ENCODE results near the gene EHF.

EHF gene

GRCh38 chr11:34594603-34595002, 26.3 kb upstream of the EHF start:
- Mint-ChIP-seq H3K36me3 (peaks cover 9% of the 10 kb centered on the region), H3K4me3 (no peak overlapping the region), H3K9me3 (ENCODE audit: low read depth) (peaks cover 13% of the 10 kb centered on the region), H3K27me3 (peaks cover 26% of the 10 kb centered on the region), H3K4me1 (ENCODE audit: low read depth) (peaks cover 1% of the 10 kb centered on the region), H3K27ac (no peak overlapping the region)

DNA sequence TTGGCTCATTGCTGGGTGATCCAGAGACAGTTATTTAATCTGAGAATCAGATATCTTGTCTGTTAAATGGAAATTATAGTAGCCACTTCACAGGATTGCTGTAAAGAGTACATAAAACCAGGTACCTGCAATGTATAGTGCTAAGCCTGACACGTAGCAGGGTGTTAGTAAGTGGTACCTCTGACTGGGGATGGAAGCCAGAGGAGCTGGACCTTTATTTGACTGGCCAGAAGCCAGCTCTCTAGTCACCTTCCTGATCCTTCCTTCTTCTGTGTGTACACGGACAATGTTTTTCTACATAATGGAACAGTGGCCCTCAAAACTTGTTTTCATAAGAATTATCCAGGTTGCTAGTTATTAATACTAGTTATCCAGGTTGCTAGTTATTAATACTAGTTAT, 25.5 kb upstream of the EHF start:
- Mint-ChIP-seq H3K36me3 (peaks cover 9% of the 10 kb centered on the region), H3K9me3 (ENCODE audit: low read depth) (peaks cover 13% of the 10 kb centered on the region), H3K4me3 (no peak overlapping the region), H3K27me3 (peaks cover 23% of the 10 kb centered on the region), H3K4me1 (ENCODE audit: low read depth) (peaks cover 7% of the 10 kb centered on the region), H3K27ac (no peak overlapping the region)

DNA sequence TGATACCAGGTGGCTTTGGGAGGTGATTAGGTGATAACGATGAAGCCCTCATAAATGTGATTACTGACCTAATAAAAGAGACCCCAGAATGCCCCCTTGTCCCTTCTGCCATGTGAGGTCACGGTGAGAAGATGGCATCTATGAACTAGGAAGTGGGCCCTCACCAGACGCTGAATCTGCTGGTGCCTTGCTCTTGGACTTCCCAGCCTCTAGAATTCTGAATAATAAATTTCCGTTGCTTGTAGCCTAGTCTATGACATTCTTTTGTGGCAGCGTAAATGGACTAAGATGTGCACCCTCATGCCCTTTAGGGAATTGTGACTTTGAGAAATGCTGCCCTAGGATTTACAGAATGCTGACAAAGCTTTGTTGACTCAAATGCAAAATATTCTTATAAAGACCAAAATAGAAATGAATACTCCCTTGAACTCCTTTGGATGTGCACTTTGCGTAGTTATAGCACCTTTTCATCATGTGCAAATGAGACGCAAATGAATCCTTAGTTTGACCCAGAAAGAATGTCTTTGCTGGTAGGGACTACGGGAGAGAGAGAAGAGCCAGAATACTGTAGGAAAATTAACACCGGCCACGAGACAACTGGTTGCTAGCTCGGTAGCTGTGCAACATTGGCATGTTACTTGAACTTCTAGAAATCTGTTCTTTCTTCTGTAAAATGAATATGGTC, 24.8 kb upstream of the EHF start:
- peaks cover 23% of the 10 kb centered on the region for H3K27me3 Mint-ChIP-seq
- H3K4me1 Mint-ChIP-seq (ENCODE audit: low read depth), result peaks cover 8% of the 10 kb centered on the region
- peaks cover 13% of the 10 kb centered on the region for H3K9me3 Mint-ChIP-seq (ENCODE audit: low read depth)
- no peak overlapping the region for H3K27ac Mint-ChIP-seq
- H3K4me3 Mint-ChIP-seq, result no peak overlapping the region
- peaks cover 9% of the 10 kb centered on the region for H3K36me3 Mint-ChIP-seq

- Mint-ChIP-seq H3K36me3 (no peaks in the 10 kb centered on the region), H3K27ac (no peak overlapping the region), H3K4me1 (ENCODE audit: low read depth) (peaks cover 8% of the 10 kb centered on the region), H3K9me3 (ENCODE audit: low read depth) (no peaks in the 10 kb centered on the region), H3K27me3 (peaks cover 5% of the 10 kb centered on the region), H3K4me3 (no peak overlapping the region)
These were observed 21.4 kb upstream of the EHF start for GRCh38 chr11:34599406-34599945.

GRCh38 chr11:34600339-34601084, 20.4 kb upstream of the EHF start:
- peaks cover 8% of the 10 kb centered on the region for H3K4me1 Mint-ChIP-seq (ENCODE audit: low read depth)
- H3K9me3 Mint-ChIP-seq (ENCODE audit: low read depth), result no peaks in the 10 kb centered on the region
- H3K27me3 Mint-ChIP-seq, result peaks cover 5% of the 10 kb centered on the region
- no peak overlapping the region for H3K4me3 Mint-ChIP-seq
- no peaks in the 10 kb centered on the region for H3K36me3 Mint-ChIP-seq
- H3K27ac Mint-ChIP-seq, result no peak overlapping the region

DNA sequence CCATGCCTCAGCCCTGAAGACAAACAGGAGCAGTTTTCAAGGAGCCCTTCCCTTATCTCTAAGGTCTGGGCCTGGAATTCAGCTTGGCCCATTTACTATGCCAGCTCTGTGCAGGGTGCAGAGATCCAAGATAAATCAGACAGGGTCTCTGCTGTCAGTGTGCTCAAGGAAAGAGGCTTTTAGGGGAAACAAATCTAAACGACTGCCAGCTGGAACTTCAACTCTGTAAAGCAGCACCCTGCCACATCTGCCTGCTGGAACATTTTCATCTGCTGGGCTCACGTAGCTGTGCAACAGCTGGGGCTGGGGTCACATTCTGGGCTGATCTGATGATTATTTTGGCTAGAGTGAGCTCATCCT, 19.8 kb upstream of the EHF start:
- Mint-ChIP-seq H3K36me3 (no peaks in the 10 kb centered on the region), H3K27me3 (peaks cover 5% of the 10 kb centered on the region), H3K4me1 (ENCODE audit: low read depth) (peaks cover 8% of the 10 kb centered on the region), H3K4me3 (no peak overlapping the region), H3K27ac (no peak overlapping the region), H3K9me3 (ENCODE audit: low read depth) (no peaks in the 10 kb centered on the region)

GRCh38 chr11:34601609-34602008, 19.3 kb upstream of the EHF start:
- H3K4me1 Mint-ChIP-seq (ENCODE audit: low read depth), result peaks cover 8% of the 10 kb centered on the region
- H3K4me3 Mint-ChIP-seq, result no peak overlapping the region
- no peak overlapping the region for H3K27ac Mint-ChIP-seq
- H3K9me3 Mint-ChIP-seq (ENCODE audit: low read depth), result no peaks in the 10 kb centered on the region
- H3K36me3 Mint-ChIP-seq, result no peaks in the 10 kb centered on the region
- H3K27me3 Mint-ChIP-seq, result peaks cover 3% of the 10 kb centered on the region

- Mint-ChIP-seq H3K9me3 (ENCODE audit: low read depth) (no peaks in the 10 kb centered on the region), H3K27me3 (peaks cover 2% of the 10 kb centered on the region), H3K4me1 (ENCODE audit: low read depth) (peaks cover 8% of the 10 kb centered on the region), H3K27ac (no peak overlapping the region), H3K36me3 (no peaks in the 10 kb centered on the region), H3K4me3 (no peak overlapping the region)
These were observed 18.6 kb upstream of the EHF start for GRCh38 chr11:34602245-34602644.

DNA sequence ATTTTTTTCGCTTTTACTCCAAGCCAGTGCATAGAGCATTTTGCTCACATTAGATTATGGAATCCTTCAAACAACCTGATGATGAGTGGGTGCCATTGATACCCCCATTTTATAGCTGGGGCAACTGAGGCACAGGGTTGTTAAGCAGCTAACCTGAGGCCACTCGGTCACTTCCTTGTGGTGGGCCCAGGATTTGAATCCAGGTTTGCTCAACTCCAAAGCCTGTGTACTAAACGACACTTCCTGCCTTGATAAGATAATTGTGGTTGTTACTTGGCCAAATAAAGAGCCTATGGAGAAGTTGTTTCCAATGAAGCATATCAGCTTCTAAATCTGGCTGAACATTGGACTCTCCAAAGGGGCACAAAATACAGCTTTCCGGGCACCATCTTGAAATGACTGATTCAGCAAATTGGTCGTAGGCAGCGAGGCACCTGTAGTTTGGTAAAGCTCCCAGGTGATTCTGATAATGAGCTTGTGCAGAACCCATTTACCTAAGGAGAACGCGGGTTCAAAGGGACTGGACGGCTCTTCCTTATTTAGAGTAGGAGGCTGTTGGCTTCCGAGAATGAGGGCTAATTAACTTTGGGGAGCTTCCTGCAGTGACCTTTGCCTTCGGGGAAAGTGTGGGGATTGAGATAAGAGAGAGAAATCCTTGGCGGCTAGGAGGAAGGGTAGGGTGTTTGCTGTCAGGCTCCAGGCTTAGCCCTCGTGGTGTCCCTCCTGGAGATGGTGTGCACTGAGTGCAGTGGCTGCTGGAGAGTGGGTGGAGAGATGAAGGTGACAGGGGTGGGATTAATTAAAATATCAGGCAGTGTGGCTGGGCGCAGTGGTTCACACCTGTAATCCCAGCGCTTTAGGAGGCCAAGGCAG, 17.5 kb upstream of the EHF start:
- no peaks in the 10 kb centered on the region for H3K9me3 Mint-ChIP-seq (ENCODE audit: low read depth)
- peaks cover 2% of the 10 kb centered on the region for H3K27me3 Mint-ChIP-seq
- H3K4me1 Mint-ChIP-seq (ENCODE audit: low read depth), result peaks cover 8% of the 10 kb centered on the region
- no peaks in the 10 kb centered on the region for H3K36me3 Mint-ChIP-seq
- H3K4me3 Mint-ChIP-seq, result no peak overlapping the region
- no peak overlapping the region for H3K27ac Mint-ChIP-seq

- Mint-ChIP-seq H3K4me1 (ENCODE audit: low read depth) (peaks cover 8% of the 10 kb centered on the region), H3K27ac (no peak overlapping the region), H3K4me3 (no peak overlapping the region), H3K36me3 (no peaks in the 10 kb centered on the region), H3K27me3 (peaks cover 2% of the 10 kb centered on the region), H3K9me3 (ENCODE audit: low read depth) (no peaks in the 10 kb centered on the region)
These were observed 16.7 kb upstream of the EHF start for GRCh38 chr11:34604145-34604544.

DNA sequence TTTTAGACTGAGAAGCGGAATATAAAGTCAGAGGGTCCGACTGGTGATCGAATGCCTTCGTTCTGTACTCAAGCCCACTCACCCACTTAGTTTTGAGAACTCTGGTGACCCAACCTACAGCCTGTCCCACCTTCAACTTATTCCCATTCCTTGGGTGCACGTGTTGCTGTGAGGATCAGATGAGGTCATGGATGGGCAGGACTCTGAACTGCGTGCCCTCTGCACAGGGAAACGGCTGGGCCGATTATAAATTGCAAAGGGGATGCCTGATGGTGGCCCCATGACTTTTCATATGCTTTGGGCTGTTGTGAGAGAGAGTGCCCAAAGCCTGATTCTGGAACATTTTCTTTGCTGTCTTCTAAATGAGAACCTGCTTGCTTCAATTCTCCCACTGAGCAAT, 16.0 kb upstream of the EHF start:
- Mint-ChIP-seq H3K9me3 (ENCODE audit: low read depth) (no peaks in the 10 kb centered on the region), H3K27ac (no peak overlapping the region), H3K4me3 (no peak overlapping the region), H3K4me1 (ENCODE audit: low read depth) (peaks cover 4% of the 10 kb centered on the region), H3K27me3 (peaks cover 2% of the 10 kb centered on the region), H3K36me3 (no peaks in the 10 kb centered on the region)

DNA sequence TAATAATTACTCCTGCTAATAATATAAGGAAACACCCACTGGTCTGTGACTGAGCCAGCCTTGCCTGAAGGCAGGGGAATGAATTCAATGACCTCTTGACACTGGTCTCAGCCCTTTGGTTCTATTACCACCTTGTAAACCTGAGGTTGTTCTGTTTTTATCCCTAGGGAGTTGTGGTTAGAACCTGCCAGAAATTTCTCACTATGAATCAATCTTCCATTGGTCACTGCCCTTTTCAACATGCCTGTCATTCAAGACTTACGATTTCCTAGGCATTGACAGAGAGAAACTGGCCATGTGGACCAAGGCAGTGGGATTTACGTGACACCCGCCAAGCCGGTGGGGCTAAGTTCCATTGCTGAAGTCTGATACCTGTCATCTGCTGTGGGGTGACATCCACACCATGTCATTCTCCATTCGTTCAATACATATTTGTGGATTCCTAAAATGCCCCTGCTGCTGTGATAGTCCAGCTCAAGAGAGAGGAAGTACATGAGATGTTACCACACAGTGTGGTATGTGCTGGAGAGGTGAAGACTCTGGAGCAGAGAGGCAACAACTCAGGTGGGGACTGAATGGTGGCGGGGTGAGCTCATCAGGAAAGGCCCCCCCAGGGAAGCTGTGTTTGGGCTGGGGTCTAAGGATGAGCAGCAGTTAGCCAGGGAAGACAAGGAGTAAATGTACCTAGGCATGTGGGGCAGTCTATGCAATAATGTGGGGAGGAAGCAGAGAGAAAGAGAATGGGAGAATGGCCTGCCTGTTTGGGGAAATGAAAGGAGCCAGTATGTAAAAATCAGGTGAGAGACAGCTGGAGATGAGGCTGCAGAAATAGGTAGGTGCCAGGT, 15.2 kb upstream of the EHF start:
- no peaks in the 10 kb centered on the region for H3K9me3 Mint-ChIP-seq (ENCODE audit: low read depth)
- H3K4me1 Mint-ChIP-seq (ENCODE audit: low read depth), result no peaks in the 10 kb centered on the region
- peaks cover 2% of the 10 kb centered on the region for H3K27me3 Mint-ChIP-seq
- H3K36me3 Mint-ChIP-seq, result no peaks in the 10 kb centered on the region
- no peak overlapping the region for H3K27ac Mint-ChIP-seq
- H3K4me3 Mint-ChIP-seq, result no peak overlapping the region

- Mint-ChIP-seq H3K4me1 (ENCODE audit: low read depth) (no peaks in the 10 kb centered on the region), H3K27ac (no peak overlapping the region), H3K27me3 (peaks cover 5% of the 10 kb centered on the region), H3K4me3 (no peak overlapping the region), H3K9me3 (ENCODE audit: low read depth) (no peaks in the 10 kb centered on the region), H3K36me3 (no peaks in the 10 kb centered on the region)
These were observed 14.4 kb upstream of the EHF start for GRCh38 chr11:34606326-34607120.
